ENCODE measurements around the gene FGF2.
"Not testable (repeated sequence)": the region's sequence is repeated elsewhere in the genome, so short reads cannot be mapped to it uniquely, and the experiment has no call there.

The FGF2 gene

GRCh38 chr4:122930862-122931261 is 104.2 kb downstream of the FGF2 start:
- DNase-seq (ENCODE audit: low read depth) = no peak

- DNase-seq (ENCODE audit: low read depth) = no peak
Measured at GRCh38 chr4:122932763-122933162, 106.1 kb downstream of the FGF2 start.

- DNase-seq (ENCODE audit: low read depth) = not testable (repeated sequence)
Measured at GRCh38 chr4:122945136-122945535, 118.5 kb downstream of the FGF2 start.

- DNase-seq (ENCODE audit: low read depth) = no peak
Measured at GRCh38 chr4:122946142-122946541, 119.5 kb downstream of the FGF2 start.

Data from GM04503 (cell line).